Uterus (tissue), 2 donors: ENCODE data around the gene OR51D1.

Source experiments
- POLR2A ChIP-seq, 2 donors: fragments of 450-650 bp; IDR thresholded peaks; one replicate each; pipeline ENCODE4 v1.6.1; 2016; ENCODE audit warnings: antibody characterized with exemption in 2 of 2, mild to moderate bottlenecking in 1 of 2, moderate library complexity in 1 of 2
- TF ChIP-seq, protein P1 (sequence below), 4 experiments: fragments of 200-600 bp in 2 of 4; fragments of 450-650 bp in 2 of 4; sonication (generic) in 2 of 4; IDR thresholded peaks; one replicate each; pipeline ENCODE4 v1.5.1; 2016 to 2019; ENCODE audit warnings: antibody characterized with exemption in 4 of 4, mild to moderate bottlenecking in 2 of 4, moderate library complexity in 1 of 4

DNA sequence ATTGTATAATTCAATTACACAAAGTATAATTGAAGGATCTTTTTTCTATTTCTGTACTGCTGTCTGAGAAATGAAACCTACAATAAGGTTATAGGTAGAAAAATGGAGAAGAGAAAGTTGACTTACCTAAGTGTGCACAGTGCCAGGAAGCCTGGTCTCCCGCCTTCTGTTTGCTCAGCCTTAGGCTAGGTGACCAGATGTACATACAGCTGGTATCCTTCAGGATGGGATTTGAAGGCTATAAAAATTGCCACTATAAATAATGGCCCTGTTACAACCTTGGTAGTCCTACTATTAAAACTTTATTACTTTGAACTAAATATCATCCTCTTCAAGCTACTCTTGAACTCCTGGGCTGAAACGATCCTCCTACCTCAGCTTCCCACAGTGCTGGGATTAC is 40.7 kb downstream of the OR51D1 start:
- TF ChIP-seq, protein P1, sequence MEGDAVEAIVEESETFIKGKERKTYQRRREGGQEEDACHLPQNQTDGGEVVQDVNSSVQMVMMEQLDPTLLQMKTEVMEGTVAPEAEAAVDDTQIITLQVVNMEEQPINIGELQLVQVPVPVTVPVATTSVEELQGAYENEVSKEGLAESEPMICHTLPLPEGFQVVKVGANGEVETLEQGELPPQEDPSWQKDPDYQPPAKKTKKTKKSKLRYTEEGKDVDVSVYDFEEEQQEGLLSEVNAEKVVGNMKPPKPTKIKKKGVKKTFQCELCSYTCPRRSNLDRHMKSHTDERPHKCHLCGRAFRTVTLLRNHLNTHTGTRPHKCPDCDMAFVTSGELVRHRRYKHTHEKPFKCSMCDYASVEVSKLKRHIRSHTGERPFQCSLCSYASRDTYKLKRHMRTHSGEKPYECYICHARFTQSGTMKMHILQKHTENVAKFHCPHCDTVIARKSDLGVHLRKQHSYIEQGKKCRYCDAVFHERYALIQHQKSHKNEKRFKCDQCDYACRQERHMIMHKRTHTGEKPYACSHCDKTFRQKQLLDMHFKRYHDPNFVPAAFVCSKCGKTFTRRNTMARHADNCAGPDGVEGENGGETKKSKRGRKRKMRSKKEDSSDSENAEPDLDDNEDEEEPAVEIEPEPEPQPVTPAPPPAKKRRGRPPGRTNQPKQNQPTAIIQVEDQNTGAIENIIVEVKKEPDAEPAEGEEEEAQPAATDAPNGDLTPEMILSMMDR (IDR thresholded peaks at IDR 0.05), result no peak
- no peak for TF ChIP-seq POLR2A (IDR thresholded peaks at IDR 0.05)
